Pancreas (tissue), 10 donors: ENCODE measurements around the gene IGSF1. TPM values are rescaled to one million over a fixed set of nuclear protein-coding genes. Genes with fewer than 3 reads are reported as not detected.

Experiments used
- ATAC-seq, 4 donors: fragments of 200-7000 bp; cut with Tn5 transposase; one replicate each; pipeline versions ENCODE4 v1.8.0 to v1.9.1; 2020; ENCODE audit warnings: mild to moderate bottlenecking in 4 of 4, moderate library complexity in 4 of 4
- DNase-seq, 6 donors: peaks; one replicate each; pipeline ENCODE4 v3.0.0-alpha.2; 2020
- FAIRE-seq: peaks from 2 replicates; lab custom pipeline; 2012; peaks lifted over from hg19 to GRCh38; lab: Jason Lieb, UNC
- H3K27ac ChIP-seq, 4 donors: fragments of 200-600 bp; sonication (generic); 1 replicate in 3 of 4; 2 replicates in 1 of 4; pipeline versions ENCODE4 v1.5.0 to v1.8.0; 2020
- H3K27me3 ChIP-seq, 4 donors: fragments of 200-600 bp; one replicate each; pipeline ENCODE4 v1.8.0; 2021
- H3K36me3 ChIP-seq, 3 donors: fragments of 200-600 bp; sonication (generic) in 1 of 3; one replicate each; pipeline versions ENCODE4 v1.5.0 to v1.8.0; 2020 to 2021
- H3K4me1 ChIP-seq, 3 donors: fragments of 200-600 bp; one replicate each; pipeline ENCODE4 v1.8.0; 2021
- H3K4me3 ChIP-seq, 4 donors: fragments of 200-600 bp; sonication (generic) in 2 of 4; one replicate each; pipeline versions ENCODE4 v1.5.0 to v1.8.0; 2020 to 2021
- H3K9me3 ChIP-seq, 4 donors: fragments of 200-600 bp; one replicate each; pipeline ENCODE4 v1.8.0; 2021
- WGBS, 2 donors: extraction: QIAGEN DNeasy Blood & Tissue Kit; methylation state at CpG; one replicate each; pipeline ENCODE4 v1.1.7; 2013; 5-methylcytosine and 5-hydroxymethylcytosine counted together
- intact Hi-C, 3 donors: fragments of 100-400 bp; cut with DNase I; formaldehyde crosslinking; loops; one replicate each; pipeline versions ENCODE4 v1.11.1 to v1.14.2; 2022
- polyA plus RNA-seq, 2 donors: library from polyadenylated mRNA; stranded (reverse); fragments of 200-250 nt; gene quantifications; one replicate each; pipeline ENCODE4 v1.2.3, GENCODE V29; 2013
- total RNA-seq, 6 donors: library from RNA; stranded (reverse); fragmentation: NEBNext Ultra II Directional in 4 of 6; extraction: Animal tissue kit (Norgen Biotek cat#: 25700) in 4 of 6; gene quantifications; one replicate each; pipeline versions ENCODE4 v1.2.1 to v1.2.4, GENCODE V29; 2021 to 2023
- TF ChIP-seq, protein P1 (sequence below), 4 donors: fragments of 200-600 bp; sonication (generic) in 3 of 4; IDR thresholded peaks; one replicate each; pipeline versions ENCODE4 v1.5.0 to v1.8.0; 2021; ENCODE audit warnings: antibody characterized with exemption in 4 of 4
- donor health status: healthy with polysubstance abuse.
- donor health status: DM: no; HTN: no; CAD: no; lungs with moderate emphysema.
- donor health status: DM: no; HTN: no; CAD: no.
- donor health status: control.
- donor health status: control.
- donor health status: Bipolar disorder and iron deficiency.
- donor health status: DM: yes; HTN: yes; CAD: no.
- donor health status: DM: no; HTN: no; CAD: no.
- donor health status: DM: no; HTN: no; CAD: no.
- donor health status: DM: yes; HTN: yes; CAD: no.

The IGSF1 gene
- total and polyA plus RNA-seq, 8 donors: 0.38 to 2.0 (median 1.2) TPM

DNA sequence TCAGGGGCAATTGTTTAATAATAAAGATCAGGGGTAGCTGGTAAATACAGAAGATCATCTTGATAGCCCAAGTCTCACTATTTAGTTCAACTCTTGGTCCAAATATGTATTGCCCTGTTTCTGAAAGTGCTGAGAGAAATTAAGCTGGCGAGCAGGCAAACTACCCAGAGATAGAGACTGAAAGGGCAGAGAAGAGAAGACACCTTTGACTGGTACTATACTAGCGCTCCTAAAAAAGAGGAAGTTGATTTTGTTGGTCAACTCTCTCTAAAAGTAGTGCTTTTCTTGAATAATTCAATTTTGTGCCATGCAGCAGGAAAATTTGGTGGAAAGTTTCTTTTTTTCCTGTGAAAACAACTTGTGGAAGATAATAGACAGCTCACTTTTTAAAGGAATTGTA is 64.0 kb downstream of the IGSF1 start:
- Histone ChIP-seq H3K27me3 (no peaks in the 10 kb centered on the region), H3K4me3 (no peak overlapping the region), H3K36me3 (no peaks in the 10 kb centered on the region), H3K27ac (no peak overlapping the region), H3K9me3 (no peaks in the 10 kb centered on the region), H3K4me1 (no peaks in the 10 kb centered on the region)
- ATAC-seq: no peak
- intact Hi-C loops: no loop called here
- TF ChIP-seq, protein P1, sequence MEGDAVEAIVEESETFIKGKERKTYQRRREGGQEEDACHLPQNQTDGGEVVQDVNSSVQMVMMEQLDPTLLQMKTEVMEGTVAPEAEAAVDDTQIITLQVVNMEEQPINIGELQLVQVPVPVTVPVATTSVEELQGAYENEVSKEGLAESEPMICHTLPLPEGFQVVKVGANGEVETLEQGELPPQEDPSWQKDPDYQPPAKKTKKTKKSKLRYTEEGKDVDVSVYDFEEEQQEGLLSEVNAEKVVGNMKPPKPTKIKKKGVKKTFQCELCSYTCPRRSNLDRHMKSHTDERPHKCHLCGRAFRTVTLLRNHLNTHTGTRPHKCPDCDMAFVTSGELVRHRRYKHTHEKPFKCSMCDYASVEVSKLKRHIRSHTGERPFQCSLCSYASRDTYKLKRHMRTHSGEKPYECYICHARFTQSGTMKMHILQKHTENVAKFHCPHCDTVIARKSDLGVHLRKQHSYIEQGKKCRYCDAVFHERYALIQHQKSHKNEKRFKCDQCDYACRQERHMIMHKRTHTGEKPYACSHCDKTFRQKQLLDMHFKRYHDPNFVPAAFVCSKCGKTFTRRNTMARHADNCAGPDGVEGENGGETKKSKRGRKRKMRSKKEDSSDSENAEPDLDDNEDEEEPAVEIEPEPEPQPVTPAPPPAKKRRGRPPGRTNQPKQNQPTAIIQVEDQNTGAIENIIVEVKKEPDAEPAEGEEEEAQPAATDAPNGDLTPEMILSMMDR (IDR thresholded peaks at IDR 0.05): no peak
- DNase-seq: no peak
- WGBS, 2 donors: 79 to 91% methylated on average over 2 of the region's 2 CpGs
- FAIRE-seq: no peak

Other genes starting within 250 kb of the IGSF1 start
- gene ARHGAP36, start 231.0 kb downstream of the IGSF1 start, total RNA-seq: not detected
- not detected for gene ARHGAP36, start 231.0 kb downstream of the IGSF1 start, polyA plus RNA-seq